ENCODE measurements around the gene KIF6.

KIF6 gene

DNA sequence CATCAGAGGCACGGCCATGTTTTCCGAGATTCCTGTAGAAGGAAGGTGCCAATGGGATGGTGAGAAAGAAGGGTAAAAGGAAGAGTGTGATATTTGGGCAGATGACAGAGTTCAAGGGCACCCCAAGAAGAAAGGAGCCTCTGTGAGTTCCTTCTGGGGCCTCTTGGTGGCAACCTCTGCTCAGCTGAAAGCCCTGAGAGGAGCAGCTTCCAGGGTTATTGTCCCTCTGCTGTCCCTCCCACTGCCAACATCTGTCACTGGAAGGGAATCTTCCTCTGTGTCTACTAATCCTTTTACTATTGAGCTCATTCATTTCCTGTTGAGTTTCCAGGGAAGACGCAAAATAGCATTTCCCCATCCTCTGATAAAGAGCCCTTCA is 362.7 kb downstream of the KIF6 start:
- H3K4me3 ChIP-seq (ENCODE audit: low read depth in 1 of 2, low read length in 2 of 2) = no peak overlapping the region
- H3K9me3 ChIP-seq (ENCODE audit: insufficient read depth, low read length, severe bottlenecking) = no peaks in the 10 kb centered on the region
- no peak overlapping the region for H3K9ac ChIP-seq (ENCODE audit: low read depth, low read length)
- ATAC-seq (ENCODE audit: insufficient read depth, low read depth) (peak; percentile 14; the same call in 1 of the 3 replicates), DNase-seq (no peak)
- H3K27me3 ChIP-seq (ENCODE audit: insufficient read depth, low read length, poor library complexity) = no peaks in the 10 kb centered on the region
- no peaks in the 10 kb centered on the region for H4K20me1 ChIP-seq (ENCODE audit: insufficient read depth, low read length)
- H2AFZ ChIP-seq (ENCODE audit: low read depth, low read length) = no peak overlapping the region
- no peak overlapping the region for H3K27ac ChIP-seq (ENCODE audit: low read length)
- H3K4me2 ChIP-seq (ENCODE audit: insufficient read depth, low read length) = no peak overlapping the region
- H3K79me2 ChIP-seq (ENCODE audit: insufficient read depth, low read length) = no peaks in the 10 kb centered on the region
- no peak for TF ChIP-seq EZH2 (IDR thresholded peaks at IDR 0.05; ENCODE audit: borderline replicate concordance, low read depth, low read length, severe bottlenecking)
- TF ChIP-seq, protein P1, sequence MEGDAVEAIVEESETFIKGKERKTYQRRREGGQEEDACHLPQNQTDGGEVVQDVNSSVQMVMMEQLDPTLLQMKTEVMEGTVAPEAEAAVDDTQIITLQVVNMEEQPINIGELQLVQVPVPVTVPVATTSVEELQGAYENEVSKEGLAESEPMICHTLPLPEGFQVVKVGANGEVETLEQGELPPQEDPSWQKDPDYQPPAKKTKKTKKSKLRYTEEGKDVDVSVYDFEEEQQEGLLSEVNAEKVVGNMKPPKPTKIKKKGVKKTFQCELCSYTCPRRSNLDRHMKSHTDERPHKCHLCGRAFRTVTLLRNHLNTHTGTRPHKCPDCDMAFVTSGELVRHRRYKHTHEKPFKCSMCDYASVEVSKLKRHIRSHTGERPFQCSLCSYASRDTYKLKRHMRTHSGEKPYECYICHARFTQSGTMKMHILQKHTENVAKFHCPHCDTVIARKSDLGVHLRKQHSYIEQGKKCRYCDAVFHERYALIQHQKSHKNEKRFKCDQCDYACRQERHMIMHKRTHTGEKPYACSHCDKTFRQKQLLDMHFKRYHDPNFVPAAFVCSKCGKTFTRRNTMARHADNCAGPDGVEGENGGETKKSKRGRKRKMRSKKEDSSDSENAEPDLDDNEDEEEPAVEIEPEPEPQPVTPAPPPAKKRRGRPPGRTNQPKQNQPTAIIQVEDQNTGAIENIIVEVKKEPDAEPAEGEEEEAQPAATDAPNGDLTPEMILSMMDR (IDR thresholded peaks at IDR 0.05; ENCODE audit: borderline replicate concordance, extremely low read depth, low read length, poor library complexity, severe bottlenecking) = no peak
- H3K36me3 ChIP-seq (ENCODE audit: insufficient read depth, low read length) = no peaks in the 10 kb centered on the region
- H3K4me1 ChIP-seq (ENCODE audit: insufficient read depth, low read length) = no peaks in the 10 kb centered on the region

GRCh38 chr6:39361657-39362486 is 363.3 kb downstream of the KIF6 start:
- no peak overlapping the region for H3K4me2 ChIP-seq (ENCODE audit: insufficient read depth, low read length)

DNA sequence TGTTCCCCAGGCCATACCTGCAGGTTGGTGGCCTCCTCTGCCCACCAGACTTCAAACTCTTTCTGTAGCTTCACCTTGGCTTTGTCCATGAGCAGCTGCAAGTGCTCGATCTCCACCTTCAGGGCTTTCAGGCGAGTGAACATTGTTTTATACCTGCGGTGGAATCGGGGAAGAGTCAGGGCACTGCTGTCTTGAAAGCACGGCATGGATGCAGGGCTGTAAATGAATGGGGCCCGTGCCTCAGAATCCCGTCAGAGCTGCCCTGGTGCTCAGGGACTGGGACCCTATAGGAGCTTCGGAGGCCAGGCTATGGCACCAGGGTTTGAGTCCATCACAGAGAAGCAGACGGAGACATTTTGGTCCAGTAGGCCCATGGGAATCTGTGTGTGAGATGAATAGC is 364.8 kb downstream of the KIF6 start:
- Histone ChIP-seq H3K27me3 (ENCODE audit: insufficient read depth, low read length, poor library complexity) (no peaks in the 10 kb centered on the region), H3K9ac (ENCODE audit: low read depth, low read length) (no peak overlapping the region), H3K9me3 (ENCODE audit: insufficient read depth, low read length, severe bottlenecking) (no peaks in the 10 kb centered on the region)

More at GRCh38 chr6:39361657-39362486, 363.3 kb downstream of the KIF6 start:
- ATAC-seq (ENCODE audit: insufficient read depth, low read depth) = peak; percentile 86
- no peaks in the 10 kb centered on the region for H3K36me3 ChIP-seq (ENCODE audit: insufficient read depth, low read length)
- no peaks in the 10 kb centered on the region for H3K27me3 ChIP-seq (ENCODE audit: insufficient read depth, low read length, poor library complexity)
- TF ChIP-seq EZH2 (IDR thresholded peaks at IDR 0.05; ENCODE audit: borderline replicate concordance, low read depth, low read length, severe bottlenecking) = no peak
- TF ChIP-seq, protein P1 (IDR thresholded peaks at IDR 0.05; ENCODE audit: borderline replicate concordance, extremely low read depth, low read length, poor library complexity, severe bottlenecking) = peak; percentile 82
- peak; percentile 59 for DNase-seq
- H2AFZ ChIP-seq (ENCODE audit: low read depth, low read length) = 0 out of 2 replicates have a peak overlapping the region, but pooled peaks have one; percentile 33
- H3K9me3 ChIP-seq (ENCODE audit: insufficient read depth, low read length, severe bottlenecking) = no peaks in the 10 kb centered on the region
- no peaks in the 10 kb centered on the region for H3K4me1 ChIP-seq (ENCODE audit: insufficient read depth, low read length)
- no peak overlapping the region for H3K9ac ChIP-seq (ENCODE audit: low read depth, low read length)
- H3K27ac ChIP-seq (ENCODE audit: low read length) = no peak overlapping the region
- H3K79me2 ChIP-seq (ENCODE audit: insufficient read depth, low read length) = no peaks in the 10 kb centered on the region
- no peaks in the 10 kb centered on the region for H4K20me1 ChIP-seq (ENCODE audit: insufficient read depth, low read length)
- no peak overlapping the region for H3K4me3 ChIP-seq (ENCODE audit: low read depth in 1 of 2, low read length in 2 of 2)

More for the DNA sequence above, 364.8 kb downstream of the KIF6 start:
- ATAC-seq (ENCODE audit: insufficient read depth, low read depth) (no peak), DNase-seq (no peak)
- TF ChIP-seq EZH2 (IDR thresholded peaks at IDR 0.05; ENCODE audit: borderline replicate concordance, low read depth, low read length, severe bottlenecking) = no peak
- TF ChIP-seq, protein P1 (IDR thresholded peaks at IDR 0.05; ENCODE audit: borderline replicate concordance, extremely low read depth, low read length, poor library complexity, severe bottlenecking) = no peak
- H4K20me1 ChIP-seq (ENCODE audit: insufficient read depth, low read length) = no peaks in the 10 kb centered on the region
- no peak overlapping the region for H3K4me2 ChIP-seq (ENCODE audit: insufficient read depth, low read length)
- no peaks in the 10 kb centered on the region for H3K36me3 ChIP-seq (ENCODE audit: insufficient read depth, low read length)
- no peaks in the 10 kb centered on the region for H3K79me2 ChIP-seq (ENCODE audit: insufficient read depth, low read length)
- no peak overlapping the region for H3K4me3 ChIP-seq (ENCODE audit: low read depth in 1 of 2, low read length in 2 of 2)
- H2AFZ ChIP-seq (ENCODE audit: low read depth, low read length) = no peak overlapping the region
- H3K27ac ChIP-seq (ENCODE audit: low read length) = no peak overlapping the region
- H3K4me1 ChIP-seq (ENCODE audit: insufficient read depth, low read length) = no peaks in the 10 kb centered on the region
